Kidney epithelial cell (primary cell): ENCODE measurements around the gene CLEC11A. TPM values are rescaled to one million over a fixed set of nuclear protein-coding genes. Genes with fewer than 3 reads are reported as not detected.
"Not testable (repeated sequence)": the region's sequence is repeated elsewhere in the genome, so short reads cannot be mapped to it uniquely, and the experiment has no call there.

ENCODE experiments used
- DNase-seq: peaks from one replicate; pipeline ENCODE4 v3.0.0-alpha.2; 2010; ENCODE audit warnings: low read depth
- H3K27me3 ChIP-seq: 2 replicates; pipeline ENCODE4 v1.6.0; 2011; ENCODE audit warnings: low read length; ENCODE audit not compliant: control insufficient read depth, insufficient read depth
- H3K36me3 ChIP-seq: 2 replicates; pipeline ENCODE4 v1.5.1; 2011; ENCODE audit warnings: low read length; ENCODE audit not compliant: control insufficient read depth, insufficient read depth
- H3K4me3 ChIP-seq: 2 replicates; pipeline ENCODE4 v1.5.1; 2011; ENCODE audit warnings: low read depth, mild to moderate bottlenecking, control low read depth, low read length
- total RNA-seq: library from RNA; depleted of rRNA; stranded (reverse); fragments of >200 nt; gene quantifications from 2 replicates; pipeline ENCODE4 v1.2.3, GENCODE V29; 2015
- TF ChIP-seq, protein P1 (sequence below): IDR thresholded peaks from 2 replicates; pipeline ENCODE4 v1.5.1; 2011; ENCODE audit warnings: mild to moderate bottlenecking, moderate library complexity, low read length, control low read depth, inconsistent platforms; ENCODE audit not compliant: insufficient read depth, poor library complexity, severe bottlenecking

Gene CLEC11A
- total RNA-seq, 1 donor from 2014 or later = 6.0 TPM

DNA sequence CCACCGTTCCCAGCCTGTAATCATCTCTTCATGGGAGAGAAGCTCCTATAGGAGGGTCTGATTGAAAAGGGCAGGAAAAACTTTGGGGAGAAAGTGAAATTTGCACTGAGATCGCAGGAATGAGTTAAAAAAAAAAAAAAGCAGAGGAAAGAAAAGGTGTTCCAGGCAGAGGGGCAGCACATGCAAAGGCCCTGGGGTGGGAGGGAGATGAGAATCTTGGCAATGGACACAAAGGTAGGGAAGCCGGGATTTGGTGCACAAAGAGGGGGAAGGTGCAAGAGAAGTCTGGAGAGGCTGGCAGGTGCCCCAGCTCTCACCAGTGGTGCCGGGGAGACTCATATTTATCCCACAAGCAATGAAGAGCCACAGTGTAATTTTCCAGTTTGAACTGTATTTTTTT, 30.7 kb downstream of the CLEC11A start:
- Histone ChIP-seq H3K27me3 (no peaks in the 10 kb centered on the region), H3K36me3 (no peaks in the 10 kb centered on the region), H3K4me3 (no peak overlapping the region)
- TF ChIP-seq, protein P1, sequence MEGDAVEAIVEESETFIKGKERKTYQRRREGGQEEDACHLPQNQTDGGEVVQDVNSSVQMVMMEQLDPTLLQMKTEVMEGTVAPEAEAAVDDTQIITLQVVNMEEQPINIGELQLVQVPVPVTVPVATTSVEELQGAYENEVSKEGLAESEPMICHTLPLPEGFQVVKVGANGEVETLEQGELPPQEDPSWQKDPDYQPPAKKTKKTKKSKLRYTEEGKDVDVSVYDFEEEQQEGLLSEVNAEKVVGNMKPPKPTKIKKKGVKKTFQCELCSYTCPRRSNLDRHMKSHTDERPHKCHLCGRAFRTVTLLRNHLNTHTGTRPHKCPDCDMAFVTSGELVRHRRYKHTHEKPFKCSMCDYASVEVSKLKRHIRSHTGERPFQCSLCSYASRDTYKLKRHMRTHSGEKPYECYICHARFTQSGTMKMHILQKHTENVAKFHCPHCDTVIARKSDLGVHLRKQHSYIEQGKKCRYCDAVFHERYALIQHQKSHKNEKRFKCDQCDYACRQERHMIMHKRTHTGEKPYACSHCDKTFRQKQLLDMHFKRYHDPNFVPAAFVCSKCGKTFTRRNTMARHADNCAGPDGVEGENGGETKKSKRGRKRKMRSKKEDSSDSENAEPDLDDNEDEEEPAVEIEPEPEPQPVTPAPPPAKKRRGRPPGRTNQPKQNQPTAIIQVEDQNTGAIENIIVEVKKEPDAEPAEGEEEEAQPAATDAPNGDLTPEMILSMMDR = no peak
- DNase-seq = no peak

DNA sequence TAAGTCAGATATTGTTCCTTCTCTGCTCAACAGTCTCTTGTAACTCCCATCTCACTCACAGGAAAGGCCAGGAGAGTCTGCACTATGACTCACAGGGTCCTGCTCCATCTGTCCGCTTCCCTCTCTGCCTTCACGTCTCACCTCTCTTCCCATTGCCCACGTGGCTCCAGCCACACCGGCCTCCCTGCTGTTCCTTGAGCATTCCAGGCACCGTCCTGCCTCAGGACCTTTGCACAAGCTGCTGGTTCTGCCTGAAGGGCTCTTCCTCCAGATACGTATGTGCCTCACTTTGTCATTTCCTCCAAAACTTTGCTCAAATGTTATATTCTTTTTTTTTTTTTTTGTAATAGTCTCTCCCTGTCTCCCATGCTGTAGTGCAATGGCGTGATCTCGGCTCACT, 33.1 kb downstream of the CLEC11A start:
- not testable (repeated sequence) for DNase-seq, H3K27me3 ChIP-seq, H3K4me3 ChIP-seq, H3K36me3 ChIP-seq

DNA sequence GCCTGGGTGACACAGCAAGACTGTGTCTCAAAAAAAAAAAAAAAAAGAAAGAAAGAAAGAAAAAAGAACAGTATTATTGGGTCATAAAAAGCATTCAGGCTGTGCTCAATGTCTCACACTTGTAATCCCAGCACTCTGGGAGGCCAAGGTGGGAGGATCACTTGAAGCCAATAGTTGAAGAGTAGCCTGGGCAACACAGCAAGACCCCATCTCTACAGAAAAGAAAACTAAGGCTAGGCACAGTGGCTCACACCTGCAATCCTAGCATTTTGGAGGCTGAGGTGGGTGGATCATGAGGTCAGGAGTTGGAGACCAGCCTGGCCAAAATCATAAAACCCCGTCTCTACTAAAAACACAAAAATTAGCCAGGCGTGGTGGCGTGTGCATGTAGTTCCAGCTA, 34.5 kb downstream of the CLEC11A start:
- H3K4me3 ChIP-seq, H3K36me3 ChIP-seq, H3K27me3 ChIP-seq, DNase-seq: not testable (repeated sequence)

DNA sequence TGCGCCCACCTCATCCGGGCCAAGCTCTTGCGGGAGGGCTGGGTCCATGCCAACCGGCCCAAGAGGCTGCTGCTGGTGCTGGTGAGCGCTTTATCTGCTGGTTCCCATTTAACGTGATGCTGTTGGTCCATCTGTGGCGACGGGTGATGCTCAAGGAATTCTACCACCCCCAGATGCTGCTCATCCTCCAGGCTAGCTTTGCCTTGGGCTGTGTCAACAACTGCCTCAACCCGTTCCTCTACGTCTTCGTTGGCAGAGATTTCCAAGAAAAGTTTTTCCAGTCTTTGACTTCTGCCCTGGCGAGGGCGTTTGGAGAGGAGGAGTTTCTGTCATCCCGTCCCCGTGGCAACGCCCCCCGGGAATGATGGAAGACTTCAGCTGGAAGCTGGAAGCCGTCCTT, 35.9 kb downstream of the CLEC11A start:
- not testable (repeated sequence) for H3K4me3 ChIP-seq, H3K27me3 ChIP-seq, DNase-seq, H3K36me3 ChIP-seq

DNA sequence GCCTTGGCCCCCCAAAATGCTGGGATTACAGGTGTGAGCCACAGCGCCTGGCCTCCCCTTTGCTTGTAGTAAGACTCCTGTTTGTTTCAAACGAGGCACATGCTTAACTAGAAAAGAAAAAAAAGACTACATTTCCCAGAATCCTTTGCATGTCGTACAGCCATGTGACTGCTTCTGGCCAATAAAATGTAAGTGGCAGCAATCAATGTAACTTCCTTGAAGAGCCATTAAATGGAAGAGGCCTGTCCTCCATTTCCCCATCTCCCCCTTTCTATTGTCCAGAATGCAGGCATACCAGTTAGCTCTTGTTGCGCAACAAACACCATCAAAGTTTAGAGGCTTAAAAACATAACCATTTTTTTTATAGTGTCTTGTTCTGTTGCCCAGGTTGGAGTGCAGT, 36.7 kb downstream of the CLEC11A start:
- no peaks in the 10 kb centered on the region for H3K27me3 ChIP-seq
- no peak overlapping the region for H3K4me3 ChIP-seq
- TF ChIP-seq, protein P1 = no peak
- no peaks in the 10 kb centered on the region for H3K36me3 ChIP-seq
- DNase-seq = no peak

DNA sequence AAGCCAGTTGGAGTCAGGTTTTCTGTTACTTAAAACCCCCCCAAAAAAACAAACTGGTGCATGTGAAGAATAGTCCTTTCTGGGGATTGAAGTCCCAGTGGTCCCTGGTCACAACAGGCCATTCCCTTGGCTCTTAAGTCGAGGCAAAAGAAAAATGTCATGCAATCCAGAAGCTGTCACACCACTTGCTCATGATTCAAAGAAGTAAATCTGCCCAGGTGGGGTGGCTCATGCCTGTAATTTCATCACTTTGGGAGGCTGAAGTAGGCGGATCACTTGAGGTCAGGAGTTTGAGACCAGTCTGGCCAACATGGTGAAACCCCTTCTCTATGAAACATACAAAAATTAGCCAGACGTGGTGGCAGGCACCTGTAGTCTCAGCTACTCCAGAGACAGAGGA, 38.3 kb downstream of the CLEC11A start:
- not testable (repeated sequence) for H3K27me3 ChIP-seq, DNase-seq, H3K36me3 ChIP-seq, H3K4me3 ChIP-seq

DNA sequence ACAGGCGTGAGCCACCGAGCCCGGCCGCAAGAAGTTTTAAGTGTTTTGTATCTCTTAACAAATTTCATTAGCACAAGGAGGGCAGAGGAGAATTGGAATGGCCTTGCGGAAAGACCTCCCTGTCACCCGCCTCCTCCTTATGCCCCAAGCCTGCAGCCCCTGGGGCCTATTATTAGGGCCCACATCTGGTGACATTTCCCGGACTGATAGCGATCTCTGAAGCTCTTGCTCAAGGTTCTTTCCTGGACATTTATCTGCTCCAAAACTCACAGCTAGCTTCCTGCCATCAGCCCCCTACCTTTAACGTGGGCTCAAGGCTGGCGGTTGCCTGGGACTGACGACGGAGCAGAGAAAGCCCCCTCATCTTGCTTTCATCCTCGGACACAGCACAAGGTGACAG, 40.4 kb downstream of the CLEC11A start:
- DNase-seq, H3K4me3 ChIP-seq, H3K36me3 ChIP-seq, H3K27me3 ChIP-seq: not testable (repeated sequence)

DNA sequence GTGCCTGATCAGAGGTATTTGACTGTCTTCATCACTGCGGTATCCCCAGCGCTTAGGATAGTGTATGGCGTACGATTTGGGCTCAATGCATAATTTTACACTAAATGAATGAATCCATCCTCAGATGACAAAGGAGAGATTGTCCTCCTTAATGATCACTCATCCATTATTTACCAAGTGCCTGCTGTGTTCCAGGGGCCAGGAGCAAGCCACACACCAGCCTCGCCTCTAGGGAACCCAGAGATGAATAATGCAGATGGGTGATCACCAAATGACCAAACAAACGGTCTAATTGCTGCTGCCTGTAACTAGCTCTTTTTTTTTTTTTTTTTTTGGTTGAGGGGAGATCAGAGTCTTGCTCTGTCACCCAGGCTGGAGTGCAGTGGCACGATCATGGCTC, 41.2 kb downstream of the CLEC11A start:
- Histone ChIP-seq H3K36me3 (no peaks in the 10 kb centered on the region), H3K4me3 (no peak overlapping the region), H3K27me3 (no peaks in the 10 kb centered on the region)
- TF ChIP-seq, protein P1 = no peak
- DNase-seq = no peak

DNA sequence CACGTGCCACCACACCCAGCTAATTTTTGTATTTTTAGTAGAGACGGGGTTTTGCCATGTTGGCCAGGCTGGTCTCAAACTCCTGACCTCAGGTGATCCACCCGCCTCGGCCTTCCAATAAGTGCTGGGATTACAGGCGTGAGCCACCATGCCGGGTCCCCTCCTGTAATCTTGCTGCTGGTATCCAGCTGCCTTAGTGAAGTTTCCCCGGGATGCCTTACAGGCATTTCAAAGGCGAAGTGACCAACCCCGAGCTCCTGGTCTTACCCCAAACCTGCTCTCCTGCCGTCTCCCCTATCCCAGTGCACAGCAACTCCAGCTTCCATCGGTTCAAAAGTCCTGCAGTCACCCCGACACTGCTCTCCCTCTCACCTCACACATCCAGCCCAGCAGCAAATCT, 43.6 kb downstream of the CLEC11A start:
- H3K36me3 ChIP-seq, H3K4me3 ChIP-seq, H3K27me3 ChIP-seq, DNase-seq: not testable (repeated sequence)

DNA sequence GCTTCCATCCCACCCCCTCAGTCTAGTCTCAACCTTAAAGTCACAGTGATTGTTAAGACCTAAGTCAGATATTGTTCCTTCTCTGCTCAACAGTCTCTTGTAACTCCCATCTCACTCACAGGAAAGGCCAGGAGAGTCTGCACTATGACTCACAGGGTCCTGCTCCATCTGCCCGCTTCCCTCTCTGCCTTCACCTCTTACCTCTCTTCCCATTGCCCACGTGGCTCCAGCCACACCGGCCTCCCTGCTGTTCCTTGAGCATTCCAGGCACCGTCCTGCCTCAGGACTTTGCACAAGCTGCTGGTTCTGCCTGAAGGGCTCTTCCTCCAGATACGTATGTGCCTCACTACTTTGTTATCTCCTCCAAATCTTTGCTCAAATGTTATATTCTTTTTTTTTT, 44.1 kb downstream of the CLEC11A start:
- not testable (repeated sequence) for DNase-seq, H3K27me3 ChIP-seq, H3K4me3 ChIP-seq, H3K36me3 ChIP-seq
